GM19238 (cell line): ENCODE measurements around the gene EVA1C.
"Not testable (repeated sequence)": the region's sequence is repeated elsewhere in the genome, so short reads cannot be mapped to it uniquely, and the experiment has no call there.

Source experiments
- DNase-seq: peaks from one replicate; pipeline ENCODE4 v3.0.0; 2011; ENCODE audit warnings: low spot score; ENCODE audit not compliant: insufficient read length

The EVA1C gene

GRCh38 chr21:32561476-32561875, 149.0 kb downstream of the EVA1C start:
- DNase-seq, result not testable (repeated sequence)

DNA sequence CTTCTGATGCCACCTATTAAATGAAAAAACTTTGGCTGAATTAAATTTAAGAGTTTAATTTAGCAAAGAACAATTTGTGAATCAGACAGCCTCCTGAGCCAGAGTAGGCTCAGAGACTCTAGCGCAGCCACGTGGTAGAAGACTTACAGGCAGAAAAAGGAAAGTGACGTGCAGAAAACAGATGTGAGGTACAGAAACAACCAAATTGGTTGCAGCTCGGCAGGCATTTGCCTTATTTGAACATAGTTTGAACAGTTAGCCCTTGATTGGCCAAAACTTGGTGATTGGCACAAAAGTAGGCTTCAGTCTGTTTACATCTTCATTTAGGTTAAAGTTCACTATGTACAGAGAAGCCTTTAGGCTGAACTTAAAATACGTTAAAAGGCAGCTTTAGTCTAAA, 149.9 kb downstream of the EVA1C start:
- DNase-seq, result no peak

- DNase-seq, result no peak
Measured at GRCh38 chr21:32562915-32563314, 150.4 kb downstream of the EVA1C start.
